Measurements from ENCODE around the gene PIP4K2A.

Gene PIP4K2A

GRCh38 chr10:22620929-22621328 is 93.4 kb downstream of the PIP4K2A start:
- peaks cover 30% of the 10 kb centered on the region; the same call in 1 of the 2 replicates for H4K20me1 ChIP-seq (ENCODE audit: low read depth, low read length)
- peaks cover 5% of the 10 kb centered on the region; the same call in 1 of the 2 replicates for H3K79me2 ChIP-seq (ENCODE audit: insufficient read depth, low read length)
- H3K27me3 ChIP-seq (ENCODE audit: low read length), result no peaks in the 10 kb centered on the region
- no peak overlapping the region for H2AFZ ChIP-seq (ENCODE audit: low read depth, low read length, severe bottlenecking)
- H3K9me2 ChIP-seq (replicated peaks; ENCODE audit: insufficient read depth, low read length), result no peaks in the 10 kb centered on the region
- H3K27ac ChIP-seq (ENCODE audit: low read depth, low read length), result no peak overlapping the region
- H3K36me3 ChIP-seq (ENCODE audit: low read length), result no peaks in the 10 kb centered on the region
- H3K9me3 ChIP-seq (ENCODE audit: insufficient read depth, low read length), result no peaks in the 10 kb centered on the region
- H3K4me3 ChIP-seq (ENCODE audit: insufficient read depth, low read length, poor library complexity, severe bottlenecking), result no peak overlapping the region
- TF ChIP-seq EZH2phosphoT487 (conservative IDR thresholded peaks at IDR 0.05; ENCODE audit: low read length) (no peak), CTCF (IDR thresholded peaks at IDR 0.05; ENCODE audit: insufficient read depth, low read length, poor library complexity, severe bottlenecking) (no peak)
- no peaks in the 10 kb centered on the region for H3F3A ChIP-seq (ENCODE audit: insufficient read depth)
- no peak overlapping the region for H3K9ac ChIP-seq (ENCODE audit: low read length)
- H3K4me2 ChIP-seq (ENCODE audit: low read depth, low read length, poor library complexity, severe bottlenecking), result no peak overlapping the region

- no peaks in the 10 kb centered on the region for H3K9me3 ChIP-seq (ENCODE audit: insufficient read depth, low read length)
- H4K20me1 ChIP-seq (ENCODE audit: low read depth, low read length), result peaks cover 30% of the 10 kb centered on the region; the same call in 1 of the 2 replicates
- no peak overlapping the region for H3K4me3 ChIP-seq (ENCODE audit: insufficient read depth, low read length, poor library complexity, severe bottlenecking)
- TF ChIP-seq EZH2phosphoT487 (conservative IDR thresholded peaks at IDR 0.05; ENCODE audit: low read length), result no peak
- no peak overlapping the region for H3K9ac ChIP-seq (ENCODE audit: low read length)
- H3K36me3 ChIP-seq (ENCODE audit: low read length), result no peaks in the 10 kb centered on the region
- no peak overlapping the region for H2AFZ ChIP-seq (ENCODE audit: low read depth, low read length, severe bottlenecking)
- no peak overlapping the region for H3K27ac ChIP-seq (ENCODE audit: low read depth, low read length)
- no peaks in the 10 kb centered on the region for H3F3A ChIP-seq (ENCODE audit: insufficient read depth)
- peaks cover 11% of the 10 kb centered on the region for H3K79me2 ChIP-seq (ENCODE audit: insufficient read depth, low read length)
- H3K27me3 ChIP-seq (ENCODE audit: low read length), result no peaks in the 10 kb centered on the region
- H3K4me2 ChIP-seq (ENCODE audit: low read depth, low read length, poor library complexity, severe bottlenecking), result no peak overlapping the region
- H3K9me2 ChIP-seq (replicated peaks; ENCODE audit: insufficient read depth, low read length), result no peaks in the 10 kb centered on the region
Observed at GRCh38 chr10:22620140-22620857, 94.1 kb downstream of the PIP4K2A start.

- Histone ChIP-seq H4K20me1 (ENCODE audit: low read depth, low read length) (peaks cover 25% of the 10 kb centered on the region; the same call in 1 of the 2 replicates), H2AFZ (ENCODE audit: low read depth, low read length, severe bottlenecking) (no peak overlapping the region), H3F3A (ENCODE audit: insufficient read depth) (no peaks in the 10 kb centered on the region), H3K4me3 (ENCODE audit: insufficient read depth, low read length, poor library complexity, severe bottlenecking) (no peak overlapping the region), H3K9me2 (replicated peaks; ENCODE audit: insufficient read depth, low read length) (no peaks in the 10 kb centered on the region), H3K9me3 (ENCODE audit: insufficient read depth, low read length) (no peaks in the 10 kb centered on the region), H3K36me3 (ENCODE audit: low read length) (no peaks in the 10 kb centered on the region), H3K27ac (ENCODE audit: low read depth, low read length) (no peak overlapping the region), H3K27me3 (ENCODE audit: low read length) (no peaks in the 10 kb centered on the region), H3K4me2 (ENCODE audit: low read depth, low read length, poor library complexity, severe bottlenecking) (no peak overlapping the region), H3K79me2 (ENCODE audit: insufficient read depth, low read length) (peaks cover 18% of the 10 kb centered on the region), H3K9ac (ENCODE audit: low read length) (no peak overlapping the region)
- TF ChIP-seq EZH2phosphoT487 (conservative IDR thresholded peaks at IDR 0.05; ENCODE audit: low read length), result no peak
- TF ChIP-seq CTCF (IDR thresholded peaks at IDR 0.05; ENCODE audit: insufficient read depth, low read length, poor library complexity, severe bottlenecking), result no peak
Observed at GRCh38 chr10:22619101-22619500, 95.3 kb downstream of the PIP4K2A start.

GRCh38 chr10:22618078-22618785 is 96.1 kb downstream of the PIP4K2A start:
- no peak overlapping the region for H3K9ac ChIP-seq (ENCODE audit: low read length)
- no peaks in the 10 kb centered on the region for H3K36me3 ChIP-seq (ENCODE audit: low read length)
- no peak for TF ChIP-seq CTCF (IDR thresholded peaks at IDR 0.05; ENCODE audit: insufficient read depth, low read length, poor library complexity, severe bottlenecking)
- H3K4me3 ChIP-seq (ENCODE audit: insufficient read depth, low read length, poor library complexity, severe bottlenecking), result no peak overlapping the region
- no peaks in the 10 kb centered on the region for H3F3A ChIP-seq (ENCODE audit: insufficient read depth)
- H3K27me3 ChIP-seq (ENCODE audit: low read length), result no peaks in the 10 kb centered on the region
- H3K4me2 ChIP-seq (ENCODE audit: low read depth, low read length, poor library complexity, severe bottlenecking), result no peak overlapping the region
- H3K27ac ChIP-seq (ENCODE audit: low read depth, low read length), result no peak overlapping the region
- peaks cover 17% of the 10 kb centered on the region; the same call in 1 of the 2 replicates for H4K20me1 ChIP-seq (ENCODE audit: low read depth, low read length)
- no peak overlapping the region for H2AFZ ChIP-seq (ENCODE audit: low read depth, low read length, severe bottlenecking)
- peaks cover 15% of the 10 kb centered on the region for H3K79me2 ChIP-seq (ENCODE audit: insufficient read depth, low read length)
- H3K9me3 ChIP-seq (ENCODE audit: insufficient read depth, low read length), result no peaks in the 10 kb centered on the region
- H3K9me2 ChIP-seq (replicated peaks; ENCODE audit: insufficient read depth, low read length), result no peaks in the 10 kb centered on the region
